Kidney (tissue), 14 donors: ENCODE data around the gene AHCYL2. TPM values are rescaled to one million over a fixed set of nuclear protein-coding genes. Genes with fewer than 3 reads are reported as not detected.
"Not testable (repeated sequence)": the region's sequence is repeated elsewhere in the genome, so short reads cannot be mapped to it uniquely, and the experiment has no call there.

Experiments
- DNase-seq, 5 donors: peaks; one replicate each; pipeline ENCODE4 v3.0.0-alpha.2; 2013 to 2020
- FAIRE-seq: peaks from 2 replicates; lab custom pipeline; 2012; peaks lifted over from hg19 to GRCh38; lab: Jason Lieb, UNC
- H3K27ac ChIP-seq, 2 donors: one replicate each; pipeline ENCODE4 v1.7.0; 2013; ENCODE audit warnings: low read depth in 2 of 2, low read length in 2 of 2, inconsistent platforms in 1 of 2
- H3K27me3 ChIP-seq: one replicate; pipeline ENCODE4 v1.7.1; 2013; ENCODE audit warnings: low read length, inconsistent platforms; ENCODE audit not compliant: control insufficient read depth, insufficient read depth
- H3K36me3 ChIP-seq, 3 donors: one replicate each; pipeline versions ENCODE4 v1.7.0 to v1.7.1; 2013; ENCODE audit warnings: low read length in 3 of 3, control low read depth in 1 of 3, inconsistent platforms in 1 of 3; ENCODE audit not compliant: insufficient read depth in 3 of 3, control insufficient read depth in 2 of 3
- H3K4me1 ChIP-seq, 3 donors: one replicate each; pipeline versions ENCODE4 v1.7.0 to v1.7.1; 2013; ENCODE audit warnings: low read length in 3 of 3, inconsistent platforms in 1 of 3, low read depth in 1 of 3; ENCODE audit not compliant: control insufficient read depth in 2 of 3, insufficient read depth in 2 of 3
- H3K4me3 ChIP-seq, 3 donors: one replicate each; pipeline versions ENCODE4 v1.7.0 to v1.8.1; 2013; ENCODE audit warnings: low read length in 3 of 3, control low read depth in 1 of 3, inconsistent platforms in 1 of 3
- H3K9ac ChIP-seq, 3 donors: one replicate each; pipeline versions ENCODE4 v1.7.0 to v1.7.1; 2013; ENCODE audit warnings: low read length in 3 of 3, control low read depth in 1 of 3, inconsistent platforms in 1 of 3
- H3K9me3 ChIP-seq, 3 donors: one replicate each; pipeline versions ENCODE4 v1.7.0 to v1.7.1; 2013; ENCODE audit warnings: low read length in 3 of 3, control low read depth in 1 of 3, inconsistent platforms in 1 of 3; ENCODE audit not compliant: control insufficient read depth in 2 of 3, insufficient read depth in 1 of 3
- CTCF ChIP-seq: IDR thresholded peaks from 3 replicates; pipeline ENCODE4 v1.5.1; 2012; ENCODE audit warnings: mild to moderate bottlenecking, moderate library complexity, borderline replicate concordance; ENCODE audit not compliant: insufficient read depth; ENCODE audit errors: extremely low read depth
- intact Hi-C: fragments of 100-400 bp; cut with DNase I; formaldehyde crosslinking; loops from one replicate; pipeline ENCODE4 v1.11.1; 2022
- polyA plus RNA-seq: library from polyadenylated mRNA; stranded (reverse); fragments of 350-450 nt; fragmentation: Illumina TruSeq; extraction: RNeasy Lipid Tissue Mini Kit (QIAGEN cat#74804); gene quantifications from one replicate; pipeline ENCODE4 v1.2.3, GENCODE V29; 2014; ENCODE audit warnings: low read depth, low replicate concordance; ENCODE audit not compliant: insufficient read depth
- total RNA-seq: library from RNA; stranded (reverse); fragmentation: NEBNext Ultra II Directional; extraction: Animal tissue kit (Norgen Biotek cat#: 25700); gene quantifications from one replicate; pipeline ENCODE4 v1.2.1, GENCODE V29; 2021
- donor health status: control.
- donor health status: control.
- donor health status: control.
- donor health status: control.
- donor health status: control.
- donor health status: DM: yes; HTN: yes; CAD: no.
- donor health status: Normal renal cell carcinoma (clear cell type).

AHCYL2 gene
- total and polyA plus RNA-seq, 2 donors from 2014 or later: 19.5 to 25.2 TPM

DNA sequence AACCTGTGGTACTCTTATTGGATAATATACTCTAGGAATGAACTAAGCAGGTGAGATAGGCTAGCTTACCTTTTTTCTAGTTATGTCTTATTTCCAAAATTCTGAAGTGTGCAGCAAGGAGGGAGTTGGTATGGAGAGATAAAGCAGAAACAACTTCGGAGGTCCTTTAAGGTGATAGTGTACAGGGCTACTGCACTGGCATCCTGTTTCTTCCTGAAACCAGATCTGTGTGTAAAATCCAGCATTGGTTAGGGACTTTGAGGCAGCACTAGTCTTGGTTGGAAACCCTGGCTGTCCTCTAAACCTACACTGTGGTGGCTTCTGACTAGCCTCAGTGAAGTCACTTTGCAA lies 142.5 kb downstream of the AHCYL2 start:
- FAIRE-seq (no peak), DNase-seq (no peak)
- Histone ChIP-seq H3K27me3 (no peaks in the 10 kb centered on the region), H3K36me3 (no peaks in the 10 kb centered on the region), H3K9me3 (no peaks in the 10 kb centered on the region), H3K4me1 (peaks cover 0 to 9% (median 0%) of the 10 kb centered on the region in 3 donors), H3K27ac (no peak overlapping the region), H3K4me3 (no peak overlapping the region), H3K9ac (no peak overlapping the region)
- no peak for TF ChIP-seq CTCF
- intact Hi-C loops: loop anchor here (10.0 kb wide), 1 partner anchor 107 kb away; no protein-coding TSS in a partner anchor

DNA sequence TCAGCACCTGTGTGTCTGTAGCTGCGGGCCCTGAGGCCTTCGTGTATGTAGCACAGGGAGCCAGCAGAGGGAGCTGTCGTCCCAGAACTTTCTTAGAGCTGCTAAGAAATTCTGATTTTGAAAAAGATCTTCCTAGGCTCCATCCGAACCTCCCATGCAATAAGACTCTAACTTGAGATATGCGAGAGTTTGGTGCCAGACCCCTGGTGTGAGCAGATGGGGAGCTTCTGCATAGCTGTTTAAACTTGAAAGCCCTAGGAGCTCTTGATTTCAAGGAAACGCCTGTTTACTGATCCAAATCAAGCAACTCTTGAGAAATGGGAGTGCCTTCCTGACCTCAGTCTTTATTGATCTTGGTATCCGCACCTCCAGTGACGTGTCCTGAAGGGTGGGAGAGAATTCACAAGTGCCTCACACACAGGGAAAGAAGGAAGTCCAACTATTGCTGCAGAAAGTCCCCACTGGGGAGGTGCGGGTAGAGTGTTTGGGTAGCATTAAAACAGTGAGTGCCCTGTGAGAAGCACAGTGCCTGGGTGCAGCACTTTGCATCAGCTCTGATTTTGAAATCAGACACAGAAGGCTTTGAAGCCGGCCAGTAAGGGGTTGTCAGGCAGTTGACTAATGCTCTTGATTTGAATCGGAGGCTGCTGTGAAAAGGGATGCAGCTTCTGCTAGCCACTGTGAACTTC lies 143.0 kb downstream of the AHCYL2 start:
- H3K4me3 ChIP-seq: peak overlapping the region in 2 of 3 donors; percentile 22 to 28
- H3K9ac ChIP-seq: no peak overlapping the region
- DNase-seq (peak; percentile 79 to 88 (median 84)), FAIRE-seq (peak; percentile 25)
- TF ChIP-seq CTCF: peak; percentile 85
- peaks cover 0 to 9% (median 0%) of the 10 kb centered on the region in 3 donors for H3K4me1 ChIP-seq
- no peaks in the 10 kb centered on the region for H3K36me3 ChIP-seq
- H3K27ac ChIP-seq: no peak overlapping the region
- intact Hi-C loops: loop anchor here (10.0 kb wide), 1 partner anchor 107 kb away; no protein-coding TSS in a partner anchor
- no peaks in the 10 kb centered on the region for H3K9me3 ChIP-seq
- H3K27me3 ChIP-seq: no peaks in the 10 kb centered on the region

DNA sequence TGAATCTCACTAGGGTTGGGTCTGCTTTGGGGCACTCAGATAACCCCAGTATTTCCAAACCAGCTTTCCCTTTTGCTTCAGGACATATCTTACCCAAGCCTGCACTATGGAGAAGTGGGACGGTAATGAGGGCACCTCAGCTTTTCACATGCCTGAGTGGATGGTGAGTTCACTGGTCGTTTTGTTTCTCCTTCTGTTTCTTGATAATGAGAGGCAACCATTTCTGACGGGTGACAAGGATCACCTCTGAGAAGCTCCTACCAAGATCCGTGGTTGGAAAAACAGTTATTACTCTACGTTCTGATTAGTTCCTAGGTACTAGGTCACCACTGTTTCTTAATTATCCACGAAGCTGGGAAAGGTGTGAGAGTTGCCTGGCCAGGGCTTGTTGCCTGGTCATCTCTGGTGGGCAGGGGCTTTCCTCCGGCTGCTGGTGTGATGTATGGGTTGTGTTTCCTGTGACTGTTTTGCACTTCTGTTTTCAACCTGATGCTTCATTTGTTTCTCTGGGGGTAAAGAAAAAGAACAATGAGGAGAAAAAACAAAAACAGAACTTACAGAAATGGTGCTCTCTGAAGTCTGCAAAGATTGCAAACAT lies 143.7 kb downstream of the AHCYL2 start:
- intact Hi-C loops: loop anchor here (10.0 kb wide), 1 partner anchor 106 kb away; no protein-coding TSS in a partner anchor
- FAIRE-seq (no peak), DNase-seq (no peak)
- H3K27me3 ChIP-seq: no peaks in the 10 kb centered on the region
- no peak overlapping the region for H3K9ac ChIP-seq
- peak overlapping the region in 1 of 2 donors; percentile 50 for H3K27ac ChIP-seq
- no peaks in the 10 kb centered on the region for H3K36me3 ChIP-seq
- no peaks in the 10 kb centered on the region for H3K9me3 ChIP-seq
- no peak for TF ChIP-seq CTCF
- peaks cover 0 to 9% (median 0%) of the 10 kb centered on the region in 3 donors for H3K4me1 ChIP-seq
- H3K4me3 ChIP-seq: peak overlapping the region in 1 of 3 donors; percentile 28

DNA sequence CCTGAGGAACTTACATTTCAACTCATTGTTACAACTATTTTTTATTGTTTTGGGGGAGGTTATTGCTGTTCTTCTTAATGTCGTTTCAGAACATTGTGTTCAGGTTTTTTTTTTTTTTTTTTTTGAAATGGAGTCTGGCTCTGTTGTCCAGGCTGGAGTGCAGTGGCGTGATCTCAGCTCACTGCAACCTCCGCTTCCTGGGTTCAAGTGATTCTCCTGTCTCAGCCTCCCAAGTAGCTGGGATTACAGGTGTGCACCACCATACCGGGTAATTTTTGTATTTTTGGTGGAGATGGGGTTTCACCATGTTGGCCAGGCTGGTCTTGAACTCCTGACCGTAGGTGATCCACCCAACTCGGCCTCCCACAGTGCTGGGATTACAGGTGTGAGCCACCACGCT lies 144.6 kb downstream of the AHCYL2 start:
- not testable (repeated sequence) for DNase-seq, H3K27ac ChIP-seq, H3K27me3 ChIP-seq, H3K36me3 ChIP-seq, H3K9me3 ChIP-seq, FAIRE-seq, H3K4me1 ChIP-seq, H3K9ac ChIP-seq, H3K4me3 ChIP-seq
- intact Hi-C loops: loop anchor here (10.0 kb wide), 1 partner anchor 105 kb away; no protein-coding TSS in a partner anchor
